ENCODE measurements around the gene CD74. TPM values are rescaled to one million over a fixed set of nuclear protein-coding genes. Genes with fewer than 3 reads are reported as not detected.

CD74 gene
- total and polyA plus RNA-seq, 10 of the 15 experiments (the other 5 are each of a cell fraction or from before 2014, with no cell fraction given): 1,387 to 11,063 (median 3,922) TPM

GRCh38 chr5:150449517-150450339, 37.0 kb upstream of the CD74 start, which contains the start of gene RPS14 (continued):
- TF ChIP-seq ELK1 (IDR thresholded peaks at IDR 0.05; ENCODE audit: low read depth, low read length) (no peak), GATAD2B (conservative IDR thresholded peaks at IDR 0.05; ENCODE audit: low read depth) (peak; percentile 90; the same call in 1 of the 2 replicates), SUZ12 (IDR thresholded peaks at IDR 0.05; ENCODE audit: unreplicated experiment) (no peak), POLR2AphosphoS2 (IDR thresholded peaks at IDR 0.05; ENCODE audit: low read depth, low read length) (peak; percentile 84; the same call in 1 of the 2 replicates), EP300 (IDR thresholded peaks at IDR 0.05; ENCODE audit: borderline replicate concordance in 1 of 2, control insufficient read depth in 1 of 2, low read depth in 2 of 2, low read length in 2 of 2) (0 out of 4 replicates have a peak, but pooled peaks of 1 of the 2 experiments have one; percentile 46), STAT1 (conservative IDR thresholded peaks at IDR 0.05) (peak; percentile 84), LARP7 (IDR thresholded peaks at IDR 0.05) (peak; percentile 90; the same call in 1 of the 2 replicates), ZNF274 (IDR thresholded peaks at IDR 0.05; ENCODE audit: insufficient read depth, insufficient read length) (no peak), ZNF622 (IDR thresholded peaks at IDR 0.05) (no peak), CEBPB (IDR thresholded peaks at IDR 0.05; ENCODE audit: borderline replicate concordance in 1 of 2, low read depth in 2 of 2, low read length in 2 of 2) (no peak), BHLHE40 (IDR thresholded peaks at IDR 0.05; ENCODE audit: borderline replicate concordance in 1 of 2, low read depth in 2 of 2, low read length in 1 of 2) (peak; percentile 25 to 69; a peak in 3 of 4 replicates), NFIC (IDR thresholded peaks at IDR 0.05; ENCODE audit: low read depth, low read length) (no peak; the same call in 1 of the 2 replicates), BMI1 (IDR thresholded peaks at IDR 0.05; ENCODE audit: borderline replicate concordance) (no peak), ASH2L (IDR thresholded peaks at IDR 0.05; ENCODE audit: borderline replicate concordance, low read depth) (peak; percentile 86; the same call in 1 of the 2 replicates)
- TF ChIP-seq, protein P1, sequence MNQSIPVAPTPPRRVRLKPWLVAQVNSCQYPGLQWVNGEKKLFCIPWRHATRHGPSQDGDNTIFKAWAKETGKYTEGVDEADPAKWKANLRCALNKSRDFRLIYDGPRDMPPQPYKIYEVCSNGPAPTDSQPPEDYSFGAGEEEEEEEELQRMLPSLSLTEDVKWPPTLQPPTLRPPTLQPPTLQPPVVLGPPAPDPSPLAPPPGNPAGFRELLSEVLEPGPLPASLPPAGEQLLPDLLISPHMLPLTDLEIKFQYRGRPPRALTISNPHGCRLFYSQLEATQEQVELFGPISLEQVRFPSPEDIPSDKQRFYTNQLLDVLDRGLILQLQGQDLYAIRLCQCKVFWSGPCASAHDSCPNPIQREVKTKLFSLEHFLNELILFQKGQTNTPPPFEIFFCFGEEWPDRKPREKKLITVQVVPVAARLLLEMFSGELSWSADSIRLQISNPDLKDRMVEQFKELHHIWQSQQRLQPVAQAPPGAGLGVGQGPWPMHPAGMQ (IDR thresholded peaks at IDR 0.05; ENCODE audit: borderline replicate concordance): no peak

Measured in GM12878 (cell line).